Upper lobe of left lung (tissue), 4 donors: ENCODE data around the gene TMEM164.

Experiments
- POLR2A ChIP-seq, 4 donors: fragments of 450-650 bp; IDR thresholded peaks; one replicate each; pipeline ENCODE4 v1.5.1; 2016 to 2017; ENCODE audit warnings: antibody characterized with exemption in 4 of 4, mild to moderate bottlenecking in 2 of 4
- POLR2AphosphoS5 ChIP-seq, 2 donors: sonication (generic); formaldehyde crosslinking; IDR thresholded peaks; one replicate each; pipeline ENCODE4 v1.5.1; 2017; ENCODE audit warnings: antibody characterized with exemption in 2 of 2
- TF ChIP-seq, protein P1 (sequence below), 6 experiments: fragments of 450-650 bp in 4 of 6; fragments of 200-600 bp in 2 of 6; sonication (generic) in 2 of 6; IDR thresholded peaks; one replicate each; pipeline ENCODE4 v1.5.1; 2016 to 2019; ENCODE audit warnings: antibody characterized with exemption in 6 of 6

DNA sequence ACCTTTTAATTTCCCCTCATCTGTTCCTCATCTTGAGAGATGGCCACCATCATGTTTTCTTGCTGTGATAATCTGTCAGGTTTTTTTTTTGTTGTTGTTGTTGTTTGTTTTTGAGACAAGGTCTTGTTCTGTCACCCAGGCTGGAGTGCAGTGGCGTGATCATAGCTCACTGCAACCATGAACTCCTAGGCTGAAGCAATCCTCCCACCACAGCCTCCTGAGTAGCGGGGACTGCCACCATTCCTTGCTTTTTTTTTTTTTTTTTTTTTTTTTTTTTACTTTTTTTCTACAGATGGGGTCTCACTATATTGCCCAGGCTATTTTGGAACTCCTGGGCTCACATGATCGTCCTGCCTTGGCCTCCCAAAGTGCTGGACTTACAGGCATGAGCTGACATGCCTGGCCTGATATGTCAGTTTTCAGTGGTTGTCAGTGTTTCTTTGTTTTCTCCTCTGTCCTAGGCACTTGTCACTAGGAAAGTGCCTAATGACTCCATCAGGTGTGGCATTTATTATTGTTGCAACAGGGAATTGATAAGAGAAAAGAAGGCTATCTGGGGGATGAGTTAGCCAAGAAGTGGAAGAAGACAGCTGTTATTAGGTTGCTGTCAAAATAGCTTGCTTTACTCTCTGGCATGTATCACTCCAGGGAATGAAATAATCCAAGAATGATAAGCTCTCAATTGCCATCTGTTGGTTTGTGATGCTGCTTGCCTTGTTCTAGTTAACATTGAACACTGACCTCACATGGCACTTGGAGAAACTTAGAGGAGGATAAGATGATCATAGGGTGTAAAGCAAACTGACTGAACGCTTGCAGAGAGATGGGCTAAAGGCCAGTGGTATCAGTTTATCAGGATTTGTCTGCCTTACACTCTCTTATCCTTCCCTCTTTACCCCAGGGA lies 41.7 kb downstream of the TMEM164 start:
- TF ChIP-seq, protein P1, sequence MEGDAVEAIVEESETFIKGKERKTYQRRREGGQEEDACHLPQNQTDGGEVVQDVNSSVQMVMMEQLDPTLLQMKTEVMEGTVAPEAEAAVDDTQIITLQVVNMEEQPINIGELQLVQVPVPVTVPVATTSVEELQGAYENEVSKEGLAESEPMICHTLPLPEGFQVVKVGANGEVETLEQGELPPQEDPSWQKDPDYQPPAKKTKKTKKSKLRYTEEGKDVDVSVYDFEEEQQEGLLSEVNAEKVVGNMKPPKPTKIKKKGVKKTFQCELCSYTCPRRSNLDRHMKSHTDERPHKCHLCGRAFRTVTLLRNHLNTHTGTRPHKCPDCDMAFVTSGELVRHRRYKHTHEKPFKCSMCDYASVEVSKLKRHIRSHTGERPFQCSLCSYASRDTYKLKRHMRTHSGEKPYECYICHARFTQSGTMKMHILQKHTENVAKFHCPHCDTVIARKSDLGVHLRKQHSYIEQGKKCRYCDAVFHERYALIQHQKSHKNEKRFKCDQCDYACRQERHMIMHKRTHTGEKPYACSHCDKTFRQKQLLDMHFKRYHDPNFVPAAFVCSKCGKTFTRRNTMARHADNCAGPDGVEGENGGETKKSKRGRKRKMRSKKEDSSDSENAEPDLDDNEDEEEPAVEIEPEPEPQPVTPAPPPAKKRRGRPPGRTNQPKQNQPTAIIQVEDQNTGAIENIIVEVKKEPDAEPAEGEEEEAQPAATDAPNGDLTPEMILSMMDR (IDR thresholded peaks at IDR 0.05): no peak
- TF ChIP-seq POLR2A (IDR thresholded peaks at IDR 0.05) (no peak), POLR2AphosphoS5 (IDR thresholded peaks at IDR 0.05) (no peak)
